HepG2 (cell line): Measurements from ENCODE around the gene GRIK3. TPM values are rescaled to one million over a fixed set of nuclear protein-coding genes. Genes with fewer than 3 reads are reported as not detected.
"Not testable (repeated sequence)": the region's sequence is repeated elsewhere in the genome, so short reads cannot be mapped to it uniquely, and the experiment has no call there.

ENCODE experiments used
- ATAC-seq: fragments of 200-7000 bp; cut with Tn5 transposase; 3 replicates; pipeline ENCODE4 v1.9.1; 2020; ENCODE audit warnings: mild to moderate bottlenecking, moderate library complexity
- BruUV-seq: library from RNA; stranded (reverse); fragments of 400-500 nt; replicated peaks from 2 replicates; lab custom pipeline; 2021; lab: Mats Ljungman, UMichigan
- CTCF ChIA-PET: fragments of 300-600 bp; formaldehyde crosslinking; extraction: SDS; loops from one replicate; lab custom pipeline; 2021; ENCODE audit warnings: low total read pairs, inconsistent platforms, low intra/inter-chr PET ratio; lab: Yijun Ruan, JAX
- POLR2A ChIA-PET: fragments of 350-600 bp; sonication (Branson Sonifier 250); formaldehyde crosslinking; loops from one replicate; lab custom pipeline; 2020; ENCODE audit warnings: antibody characterized with exemption, inconsistent platforms; lab: Yijun Ruan, JAX
- DNase-seq: peaks from one replicate; pipeline ENCODE4 v3.0.0-alpha.2; 2015; ENCODE audit warnings: low spot score
- FAIRE-seq: peaks from 3 replicates; lab custom pipeline; 2011; peaks lifted over from hg19 to GRCh38; lab: Jason Lieb, UNC
- H2AFZ ChIP-seq: one replicate; pipeline ENCODE4 v1.6.1; 2011; ENCODE audit warnings: low read length, inconsistent platforms
- H3K27ac ChIP-seq: fragments of 300-600 bp; 3 replicates; pipeline ENCODE4 v1.8.0; 2011; ENCODE audit warnings: mixed run types, mild to moderate bottlenecking, mixed read lengths, low read length, inconsistent platforms; ENCODE audit not compliant: insufficient read depth; ENCODE audit errors: extremely low read length
- H3K27me3 ChIP-seq, 2 experiments: fragments of 200-600 bp in 1 of 2; 2 replicates in 1 of 2; 3 replicates in 1 of 2; pipeline versions ENCODE4 v1.6.0 to v1.8.0; 2011; ENCODE audit warnings: low read length in 2 of 2, mild to moderate bottlenecking in 2 of 2, moderate library complexity in 2 of 2, inconsistent platforms in 1 of 2; ENCODE audit not compliant: insufficient read depth in 2 of 2, control insufficient read depth in 1 of 2
- H3K36me3 ChIP-seq, 2 experiments: fragments of 200-600 bp in 1 of 2; replicated peaks in 1 of 2; 2 replicates in 1 of 2; 3 replicates in 1 of 2; pipeline versions ENCODE4 v1.5.1 to v1.8.0; 2011; ENCODE audit warnings: low read length in 2 of 2, inconsistent platforms in 1 of 2; ENCODE audit not compliant: insufficient read depth in 2 of 2, control insufficient read depth in 1 of 2
- H3K4me1 ChIP-seq: 2 replicates; pipeline ENCODE4 v1.5.1; 2012; ENCODE audit warnings: low read length, inconsistent platforms; ENCODE audit not compliant: insufficient read depth
- H3K4me2 ChIP-seq: 2 replicates; pipeline ENCODE4 v1.6.0; 2011; ENCODE audit warnings: low read depth, low read length, inconsistent platforms
- H3K4me3 ChIP-seq, 3 experiments: fragments of 200-600 bp in 1 of 3; sonication (generic), shearing (Covaris generic) in 1 of 3; replicated peaks in 1 of 3; 2 replicates each; pipeline ENCODE4 v1.5.1; 2011 to 2016; ENCODE audit warnings: low read length in 3 of 3, inconsistent platforms in 2 of 3, low read depth in 2 of 3, mild to moderate bottlenecking in 2 of 3, control low read depth in 1 of 3, mixed read lengths in 1 of 3; ENCODE audit not compliant: insufficient read depth in 1 of 3
- H3K79me2 ChIP-seq: one replicate; pipeline ENCODE4 v1.6.1; 2011; ENCODE audit warnings: low read length, inconsistent platforms; ENCODE audit not compliant: insufficient read depth
- H3K9ac ChIP-seq: 2 replicates; pipeline ENCODE4 v1.6.0; 2011; ENCODE audit warnings: mild to moderate bottlenecking, low read depth, low read length, inconsistent platforms; ENCODE audit not compliant: insufficient read depth
- H3K9me3 ChIP-seq: 2 replicates; pipeline ENCODE4 v1.5.1; 2012; ENCODE audit warnings: mild to moderate bottlenecking, low read length
- H4K20me1 ChIP-seq: 2 replicates; pipeline ENCODE4 v1.6.0; 2011; ENCODE audit warnings: inconsistent platforms, mild to moderate bottlenecking, low read length, moderate library complexity; ENCODE audit not compliant: insufficient read depth
- ATF7 ChIP-seq, 2 experiments: fragments of 450-650 bp in 1 of 2; sonication (generic) in 1 of 2; formaldehyde crosslinking in 1 of 2; IDR thresholded peaks; 2 replicates each; pipeline versions ENCODE4 v1.4.0 to v1.6.1; 2016 to 2020; ENCODE audit warnings: antibody characterized with exemption in 1 of 2, mild to moderate bottlenecking in 1 of 2, missing genetic modification reagents in 1 of 2
- ELK4 ChIP-seq: sonication (generic); formaldehyde crosslinking; IDR thresholded peaks from 2 replicates; pipeline ENCODE4 v1.9.0; 2021; ENCODE audit warnings: missing genetic modification reagents, borderline replicate concordance
- GATAD1 ChIP-seq: IDR thresholded peaks from 2 replicates; pipeline ENCODE4 v1.6.1; 2016; ENCODE audit warnings: missing genetic modification reagents, missing compliant biosample characterization
- HNRNPL ChIP-seq: fragments of 200-400 bp; formaldehyde crosslinking; IDR thresholded peaks from 2 replicates; pipeline ENCODE4 v1.6.1; 2017; ENCODE audit warnings: mild to moderate bottlenecking, low read depth, low read length
- KDM6A ChIP-seq: IDR thresholded peaks from 2 replicates; pipeline ENCODE4 v1.6.1; 2016; ENCODE audit warnings: low read depth
- KMT2B ChIP-seq: IDR thresholded peaks from 2 replicates; pipeline ENCODE4 v1.6.1; 2016; ENCODE audit warnings: missing genetic modification reagents, missing compliant biosample characterization
- MTF1 ChIP-seq: sonication (generic); formaldehyde crosslinking; IDR thresholded peaks from 2 replicates; pipeline ENCODE4 v1.5.0; 2020; ENCODE audit warnings: missing genetic modification reagents
- NR0B2 ChIP-seq: sonication (generic); formaldehyde crosslinking; IDR thresholded peaks from 2 replicates; pipeline ENCODE4 v1.4.0; 2020; ENCODE audit warnings: mild to moderate bottlenecking, missing genetic modification reagents
- PHF8 ChIP-seq: sonication (generic); formaldehyde crosslinking; IDR thresholded peaks from 2 replicates; pipeline ENCODE4 v1.5.0; 2020; ENCODE audit warnings: missing genetic modification reagents
- RAD21 ChIP-seq: fragments of 450-650 bp; formaldehyde crosslinking; IDR thresholded peaks from 2 replicates; pipeline ENCODE4 v1.5.0; 2020; ENCODE audit warnings: mild to moderate bottlenecking
- RAD51 ChIP-seq: fragments of 450-650 bp; IDR thresholded peaks from 2 replicates; pipeline ENCODE4 v1.6.1; 2016; ENCODE audit warnings: borderline replicate concordance
- ZFYVE20 ChIP-seq: sonication (generic); formaldehyde crosslinking; IDR thresholded peaks from 2 replicates; pipeline ENCODE4 v1.8.0; 2023; ENCODE audit warnings: low read depth, mild to moderate bottlenecking, moderate library complexity, missing genetic modification reagents, borderline replicate concordance
- WGBS: methylation state at CpG from one replicate; pipeline ENCODE4 v1.1.6; 2017; ENCODE audit warnings: low lambda C conversion rate; 5-methylcytosine and 5-hydroxymethylcytosine counted together
- in situ Hi-C: cut with HindIII; loops from 2 replicates; pipeline ENCODE4 v1.10.0; 2017; ENCODE audit warnings: low pct_unique_long_range_greater_than_20kb; ENCODE audit not compliant: extremely low pct_ligation_motif_present
- intact Hi-C: fragments of 100-400 bp; cut with micrococcal nuclease; formaldehyde crosslinking; loops from one replicate; pipeline ENCODE4 v1.10.0; 2022; ENCODE audit not compliant: unreplicated experiment
- polyA plus RNA-seq, 8 experiments: library from polyadenylated mRNA; depleted of rRNA in 3 of 8; stranded (reverse) in 7 of 8; unstranded in 1 of 8; fragments of >200 nt; fragmentation: Illumina TruSeq in 4 of 8; extraction: Trizol in 4 of 8; gene quantifications; 2 replicates each; pipeline versions ENCODE4 v1.2.1 to v1.2.3, GENCODE V29; 2011 to 2016; ENCODE audit warnings: low read depth in 4 of 8, missing spikeins in 1 of 8, mixed read lengths in 1 of 8; ENCODE audit not compliant: insufficient read depth in 1 of 8
- total RNA-seq, 5 experiments: library from RNA; depleted of rRNA; stranded (reverse); fragments of >200 nt; fragmentation: Illumina TruSeq; extraction: Trizol; gene quantifications; 2 replicates each; pipeline ENCODE4 v1.2.3, GENCODE V29; 2016; ENCODE audit warnings: low read depth in 1 of 5
- TF ChIP-seq, protein P1 (sequence below): sonication (generic); IDR thresholded peaks from 2 replicates; pipeline ENCODE4 v1.6.1; 2016; ENCODE audit warnings: low read depth, borderline replicate concordance
- TF ChIP-seq, protein P2 (sequence below): sonication (generic); formaldehyde crosslinking; IDR thresholded peaks from 2 replicates; pipeline ENCODE4 v1.4.0; 2020; ENCODE audit warnings: mild to moderate bottlenecking, missing genetic modification reagents
- TF ChIP-seq, protein P3 (sequence below): IDR thresholded peaks from 2 replicates; pipeline ENCODE4 v1.6.1; 2016; ENCODE audit warnings: mild to moderate bottlenecking, missing biosample characterization, missing genetic modification reagents

GRIK3 gene
- total and polyA plus RNA-seq, 2 of the 13 experiments (the other 11 are each of a cell fraction or from before 2014, with no cell fraction given) = not detected

- H3K4me2 ChIP-seq; H3K4me1 ChIP-seq; in situ Hi-C loops; CTCF ChIA-PET; H3K9ac ChIP-seq; H3K9me3 ChIP-seq; FAIRE-seq; H2AFZ ChIP-seq; DNase-seq; H3K27ac ChIP-seq; POLR2A ChIA-PET; H3K4me3 ChIP-seq; H3K79me2 ChIP-seq; H3K36me3 ChIP-seq; H4K20me1 ChIP-seq; ATAC-seq; BruUV-seq; intact Hi-C loops; H3K27me3 ChIP-seq; TF ChIP-seq ATF7 (CRISPR knock-in tag; IDR thresholded peaks at IDR 0.05): not testable (repeated sequence)
- peak; percentile 67 for TF ChIP-seq ATF7 (IDR thresholded peaks at IDR 0.05)
Observed at GRCh38 chr1:36897813-36898212, 136.5 kb downstream of the GRIK3 start.

- Histone ChIP-seq H2AFZ (no peak overlapping the region), H3K79me2 (no peaks in the 10 kb centered on the region), H3K4me2 (no peak overlapping the region), H3K9me3 (no peaks in the 10 kb centered on the region), H3K27me3 (no peaks in the 10 kb centered on the region), H3K4me1 (no peaks in the 10 kb centered on the region), H3K27ac (no peak overlapping the region), H3K9ac (no peak overlapping the region), H3K36me3 (no peaks in the 10 kb centered on the region), H3K4me3 (no peak overlapping the region), H4K20me1 (no peaks in the 10 kb centered on the region)
- no peak for ATAC-seq
- DNase-seq = no peak
- intact Hi-C loops (no loop called here), in situ Hi-C loops (no loop called here)
- no TSS peak for BruUV-seq
- WGBS = 20% methylated on average over 3 of the region's 3 CpGs
- TF ChIP-seq KMT2B (CRISPR knock-in tag) (no peak), MTF1 (CRISPR knock-in tag) (no peak), ELK4 (CRISPR knock-in tag) (no peak), ZFYVE20 (CRISPR knock-in tag) (no peak), HNRNPL (no peak), KDM6A (CRISPR knock-in tag) (no peak), GATAD1 (CRISPR knock-in tag) (no peak), RAD51 (no peak), RAD21 (CRISPR knock-in tag) (no peak), NR0B2 (CRISPR knock-in tag) (no peak), PHF8 (CRISPR knock-in tag) (no peak)
- TF ChIP-seq, protein P1, sequence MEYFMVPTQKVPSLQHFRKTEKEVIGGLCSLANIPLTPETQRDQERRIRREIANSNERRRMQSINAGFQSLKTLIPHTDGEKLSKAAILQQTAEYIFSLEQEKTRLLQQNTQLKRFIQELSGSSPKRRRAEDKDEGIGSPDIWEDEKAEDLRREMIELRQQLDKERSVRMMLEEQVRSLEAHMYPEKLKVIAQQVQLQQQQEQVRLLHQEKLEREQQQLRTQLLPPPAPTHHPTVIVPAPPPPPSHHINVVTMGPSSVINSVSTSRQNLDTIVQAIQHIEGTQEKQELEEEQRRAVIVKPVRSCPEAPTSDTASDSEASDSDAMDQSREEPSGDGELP = no peak
- TF ChIP-seq, protein P2, sequence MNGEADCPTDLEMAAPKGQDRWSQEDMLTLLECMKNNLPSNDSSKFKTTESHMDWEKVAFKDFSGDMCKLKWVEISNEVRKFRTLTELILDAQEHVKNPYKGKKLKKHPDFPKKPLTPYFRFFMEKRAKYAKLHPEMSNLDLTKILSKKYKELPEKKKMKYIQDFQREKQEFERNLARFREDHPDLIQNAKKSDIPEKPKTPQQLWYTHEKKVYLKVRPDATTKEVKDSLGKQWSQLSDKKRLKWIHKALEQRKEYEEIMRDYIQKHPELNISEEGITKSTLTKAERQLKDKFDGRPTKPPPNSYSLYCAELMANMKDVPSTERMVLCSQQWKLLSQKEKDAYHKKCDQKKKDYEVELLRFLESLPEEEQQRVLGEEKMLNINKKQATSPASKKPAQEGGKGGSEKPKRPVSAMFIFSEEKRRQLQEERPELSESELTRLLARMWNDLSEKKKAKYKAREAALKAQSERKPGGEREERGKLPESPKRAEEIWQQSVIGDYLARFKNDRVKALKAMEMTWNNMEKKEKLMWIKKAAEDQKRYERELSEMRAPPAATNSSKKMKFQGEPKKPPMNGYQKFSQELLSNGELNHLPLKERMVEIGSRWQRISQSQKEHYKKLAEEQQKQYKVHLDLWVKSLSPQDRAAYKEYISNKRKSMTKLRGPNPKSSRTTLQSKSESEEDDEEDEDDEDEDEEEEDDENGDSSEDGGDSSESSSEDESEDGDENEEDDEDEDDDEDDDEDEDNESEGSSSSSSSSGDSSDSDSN (CRISPR knock-in tag) = no peak
- TF ChIP-seq, protein P3, sequence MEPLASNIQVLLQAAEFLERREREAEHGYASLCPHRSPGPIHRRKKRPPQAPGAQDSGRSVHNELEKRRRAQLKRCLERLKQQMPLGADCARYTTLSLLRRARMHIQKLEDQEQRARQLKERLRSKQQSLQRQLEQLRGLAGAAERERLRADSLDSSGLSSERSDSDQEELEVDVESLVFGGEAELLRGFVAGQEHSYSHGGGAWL (CRISPR knock-in tag) = no peak
- CTCF ChIA-PET = no interaction called here
- POLR2A ChIA-PET = no interaction called here
- no peak for FAIRE-seq
Observed at GRCh38 chr1:36894824-36895223, 139.5 kb downstream of the GRIK3 start.
